T-helper 2 cell treated with Interferon-gamma antibody and Interleukin-4, amounts not matched to agents 5 μg/mL and 100 μg/mL, for 36 hours (primary cell): ENCODE results near the gene RNF225.
"Not testable (repeated sequence)": the region's sequence is repeated elsewhere in the genome, so short reads cannot be mapped to it uniquely, and the experiment has no call there.

Experiments
- DNase-seq: peaks from one replicate; pipeline ENCODE4 v3.0.0; 2021; ENCODE audit warnings: low spot score
- H3K27ac Mint-ChIP-seq: one replicate; pipeline ENCODE4 v1.8.0; 2021; ENCODE audit warnings: mild to moderate bottlenecking, mixed read lengths
- H3K27me3 Mint-ChIP-seq: one replicate; pipeline ENCODE4 v1.8.0; 2021; ENCODE audit warnings: low read depth, mixed read lengths
- H3K36me3 Mint-ChIP-seq: one replicate; pipeline ENCODE4 v1.8.0; 2021; ENCODE audit warnings: low read depth, mixed read lengths
- H3K4me1 Mint-ChIP-seq: one replicate; pipeline ENCODE4 v1.8.0; 2021; ENCODE audit warnings: low read depth, mixed read lengths
- H3K4me3 Mint-ChIP-seq: one replicate; pipeline ENCODE4 v1.8.0; 2022; ENCODE audit warnings: mild to moderate bottlenecking, moderate library complexity, mixed read lengths
- H3K9me3 Mint-ChIP-seq: one replicate; pipeline ENCODE4 v1.8.0; 2021; ENCODE audit warnings: mixed read lengths

The RNF225 gene

DNA sequence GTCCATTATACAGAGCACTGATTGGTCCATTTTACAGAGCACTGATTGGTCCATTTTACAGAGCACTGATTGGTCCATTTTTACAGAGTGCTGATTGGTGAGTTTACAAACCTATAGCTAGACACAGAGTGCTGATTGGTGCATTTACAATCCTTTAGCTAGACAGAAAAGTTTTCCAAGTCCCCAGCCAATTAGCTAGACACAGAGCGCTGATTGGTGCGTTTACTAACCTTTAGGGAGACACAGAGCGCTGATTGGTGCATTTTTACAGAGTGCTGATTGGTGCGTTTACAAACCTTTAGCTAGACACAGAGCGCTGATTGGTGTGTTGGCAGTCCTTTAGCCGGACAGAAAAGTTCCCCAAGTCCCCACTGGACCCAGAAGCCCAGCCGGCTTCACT lies 47.5 kb downstream of the RNF225 start:
- Mint-ChIP-seq H3K36me3 (peaks cover 14% of the 10 kb centered on the region), H3K4me1 (peaks cover 13% of the 10 kb centered on the region), H3K9me3 (peaks cover 45% of the 10 kb centered on the region)
- not testable (repeated sequence) for H3K4me3 Mint-ChIP-seq, H3K27ac Mint-ChIP-seq, H3K27me3 Mint-ChIP-seq, DNase-seq
